ENCODE measurements around the gene GRB10.

Gene GRB10

DNA sequence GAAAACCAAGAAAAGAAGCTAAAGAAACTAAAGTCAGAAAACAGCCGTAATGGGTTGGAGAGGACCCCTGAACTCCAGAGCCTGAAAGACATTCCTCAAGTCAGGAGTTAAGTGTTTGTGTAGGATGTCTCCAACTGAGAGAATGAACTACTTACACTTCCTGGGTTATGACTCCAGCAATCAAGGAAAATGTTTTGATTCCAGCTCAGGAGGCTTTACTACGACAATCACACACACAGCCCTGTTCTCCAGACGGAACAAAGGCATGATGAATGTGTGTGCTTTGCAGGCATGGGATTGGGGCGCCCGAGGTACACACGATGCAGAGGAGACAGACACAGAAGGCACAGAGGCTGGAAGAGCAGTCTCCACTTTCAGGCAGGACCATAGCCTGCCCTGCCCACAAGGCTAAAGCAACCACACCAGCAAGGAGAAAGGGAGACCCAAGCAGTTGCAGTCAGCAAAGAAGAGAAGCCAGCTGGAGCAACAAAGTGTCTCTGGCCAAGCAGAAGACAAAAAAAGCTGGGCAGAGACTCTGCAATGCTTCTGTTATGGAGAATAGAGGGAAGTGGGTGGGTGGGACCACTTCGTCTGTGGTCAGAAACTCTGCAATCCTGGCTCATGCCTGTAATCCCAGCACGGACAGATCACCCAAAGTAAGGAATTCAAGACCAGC lies 89.1 kb downstream of the GRB10 start:
- no peak overlapping the region for H3K27ac ChIP-seq (ENCODE audit: low read length)
- no peak overlapping the region for H3K4me2 ChIP-seq (ENCODE audit: insufficient read depth, low read length)
- no peaks in the 10 kb centered on the region for H3K36me3 ChIP-seq (ENCODE audit: insufficient read depth, low read length)
- no peaks in the 10 kb centered on the region for H4K20me1 ChIP-seq (ENCODE audit: insufficient read depth, low read length)
- no peaks in the 10 kb centered on the region for H3K79me2 ChIP-seq (ENCODE audit: insufficient read depth, low read length)
- TF ChIP-seq, protein P1, sequence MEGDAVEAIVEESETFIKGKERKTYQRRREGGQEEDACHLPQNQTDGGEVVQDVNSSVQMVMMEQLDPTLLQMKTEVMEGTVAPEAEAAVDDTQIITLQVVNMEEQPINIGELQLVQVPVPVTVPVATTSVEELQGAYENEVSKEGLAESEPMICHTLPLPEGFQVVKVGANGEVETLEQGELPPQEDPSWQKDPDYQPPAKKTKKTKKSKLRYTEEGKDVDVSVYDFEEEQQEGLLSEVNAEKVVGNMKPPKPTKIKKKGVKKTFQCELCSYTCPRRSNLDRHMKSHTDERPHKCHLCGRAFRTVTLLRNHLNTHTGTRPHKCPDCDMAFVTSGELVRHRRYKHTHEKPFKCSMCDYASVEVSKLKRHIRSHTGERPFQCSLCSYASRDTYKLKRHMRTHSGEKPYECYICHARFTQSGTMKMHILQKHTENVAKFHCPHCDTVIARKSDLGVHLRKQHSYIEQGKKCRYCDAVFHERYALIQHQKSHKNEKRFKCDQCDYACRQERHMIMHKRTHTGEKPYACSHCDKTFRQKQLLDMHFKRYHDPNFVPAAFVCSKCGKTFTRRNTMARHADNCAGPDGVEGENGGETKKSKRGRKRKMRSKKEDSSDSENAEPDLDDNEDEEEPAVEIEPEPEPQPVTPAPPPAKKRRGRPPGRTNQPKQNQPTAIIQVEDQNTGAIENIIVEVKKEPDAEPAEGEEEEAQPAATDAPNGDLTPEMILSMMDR (IDR thresholded peaks at IDR 0.05; ENCODE audit: borderline replicate concordance, extremely low read depth, low read length, poor library complexity, severe bottlenecking), result no peak
- TF ChIP-seq EZH2 (IDR thresholded peaks at IDR 0.05; ENCODE audit: borderline replicate concordance, low read depth, low read length, severe bottlenecking), result no peak
- H3K4me1 ChIP-seq (ENCODE audit: insufficient read depth, low read length), result no peaks in the 10 kb centered on the region
- ATAC-seq (ENCODE audit: insufficient read depth, low read depth) (no peak), DNase-seq (no peak)
- H3K9ac ChIP-seq (ENCODE audit: low read depth, low read length), result no peak overlapping the region
- peaks cover 20% of the 10 kb centered on the region for H3K27me3 ChIP-seq (ENCODE audit: insufficient read depth, low read length, poor library complexity)
- no peaks in the 10 kb centered on the region for H3K9me3 ChIP-seq (ENCODE audit: insufficient read depth, low read length, severe bottlenecking)
- H3K4me3 ChIP-seq (ENCODE audit: low read depth in 1 of 2, low read length in 2 of 2), result no peak overlapping the region
- H2AFZ ChIP-seq (ENCODE audit: low read depth, low read length), result no peak overlapping the region

DNA sequence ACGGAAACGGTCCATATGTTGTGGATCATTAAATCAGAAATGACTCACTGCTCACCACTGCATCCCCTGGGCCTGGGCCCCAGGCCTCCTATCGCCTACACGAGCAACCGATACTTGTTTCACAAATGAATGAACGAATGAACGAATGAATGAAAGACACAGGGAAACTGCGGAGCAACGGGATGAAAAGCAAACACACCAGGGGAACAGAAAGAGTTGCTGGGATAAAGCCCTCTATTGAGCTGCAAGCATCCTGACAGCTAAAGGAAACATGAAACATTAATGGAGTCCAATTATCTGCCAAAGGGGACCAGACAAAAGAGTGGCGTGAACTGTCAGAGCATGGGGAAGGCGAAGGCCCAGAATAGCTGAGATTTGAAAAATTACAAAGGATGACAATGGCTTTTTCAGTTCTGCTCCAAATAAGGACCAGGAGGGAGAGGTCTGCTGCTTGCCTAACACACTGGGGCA lies 92.1 kb downstream of the GRB10 start:
- Histone ChIP-seq H3K79me2 (ENCODE audit: insufficient read depth, low read length) (no peaks in the 10 kb centered on the region), H3K4me1 (ENCODE audit: insufficient read depth, low read length) (no peaks in the 10 kb centered on the region), H4K20me1 (ENCODE audit: insufficient read depth, low read length) (no peaks in the 10 kb centered on the region), H3K4me3 (ENCODE audit: low read depth in 1 of 2, low read length in 2 of 2) (no peak overlapping the region), H2AFZ (ENCODE audit: low read depth, low read length) (no peak overlapping the region), H3K9me3 (ENCODE audit: insufficient read depth, low read length, severe bottlenecking) (no peaks in the 10 kb centered on the region), H3K27me3 (ENCODE audit: insufficient read depth, low read length, poor library complexity) (peaks cover 9% of the 10 kb centered on the region), H3K9ac (ENCODE audit: low read depth, low read length) (no peak overlapping the region), H3K36me3 (ENCODE audit: insufficient read depth, low read length) (no peaks in the 10 kb centered on the region), H3K4me2 (ENCODE audit: insufficient read depth, low read length) (no peak overlapping the region), H3K27ac (ENCODE audit: low read length) (no peak overlapping the region)
- ATAC-seq (ENCODE audit: insufficient read depth, low read depth), result no peak
- TF ChIP-seq, protein P1 (IDR thresholded peaks at IDR 0.05; ENCODE audit: borderline replicate concordance, extremely low read depth, low read length, poor library complexity, severe bottlenecking), result no peak
- no peak for TF ChIP-seq EZH2 (IDR thresholded peaks at IDR 0.05; ENCODE audit: borderline replicate concordance, low read depth, low read length, severe bottlenecking)
- DNase-seq, result no peak

DNA sequence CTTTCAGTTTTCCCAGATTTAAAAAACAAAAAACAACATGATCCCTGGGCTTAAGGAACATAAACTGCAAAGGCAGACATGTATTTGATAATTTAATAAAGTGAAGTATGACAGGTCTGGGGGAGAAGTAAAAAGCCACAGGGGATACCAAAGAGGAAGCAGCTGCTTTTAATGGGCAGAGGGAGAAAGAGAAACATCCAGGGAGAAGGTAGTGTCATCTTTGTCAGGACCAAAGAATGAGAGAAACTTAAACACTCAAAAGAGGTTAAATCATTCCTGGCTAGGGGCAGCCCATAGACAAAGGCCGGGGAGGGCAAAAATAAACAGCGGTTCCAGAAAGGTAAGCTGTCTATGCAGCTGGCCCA lies 94.5 kb downstream of the GRB10 start:
- H3K79me2 ChIP-seq (ENCODE audit: insufficient read depth, low read length), result no peaks in the 10 kb centered on the region

More for the DNA sequence above, 94.5 kb downstream of the GRB10 start:
- no peaks in the 10 kb centered on the region for H3K4me1 ChIP-seq (ENCODE audit: insufficient read depth, low read length)
- ATAC-seq (ENCODE audit: insufficient read depth, low read depth) (no peak), DNase-seq (no peak)
- H3K27ac ChIP-seq (ENCODE audit: low read length), result no peak overlapping the region
- H4K20me1 ChIP-seq (ENCODE audit: insufficient read depth, low read length), result no peaks in the 10 kb centered on the region
- H3K36me3 ChIP-seq (ENCODE audit: insufficient read depth, low read length), result no peaks in the 10 kb centered on the region
- no peak overlapping the region for H2AFZ ChIP-seq (ENCODE audit: low read depth, low read length)
- H3K9ac ChIP-seq (ENCODE audit: low read depth, low read length), result no peak overlapping the region
- no peak overlapping the region for H3K4me2 ChIP-seq (ENCODE audit: insufficient read depth, low read length)
- H3K9me3 ChIP-seq (ENCODE audit: insufficient read depth, low read length, severe bottlenecking), result no peaks in the 10 kb centered on the region
- no peak overlapping the region for H3K4me3 ChIP-seq (ENCODE audit: low read depth in 1 of 2, low read length in 2 of 2)
- H3K27me3 ChIP-seq (ENCODE audit: insufficient read depth, low read length, poor library complexity), result peaks cover 9% of the 10 kb centered on the region
- TF ChIP-seq EZH2 (IDR thresholded peaks at IDR 0.05; ENCODE audit: borderline replicate concordance, low read depth, low read length, severe bottlenecking), result no peak
- TF ChIP-seq, protein P1 (IDR thresholded peaks at IDR 0.05; ENCODE audit: borderline replicate concordance, extremely low read depth, low read length, poor library complexity, severe bottlenecking), result no peak
